HG03045 (cell line): ENCODE results near the gene SCFD2.
"Not testable (repeated sequence)": the region's sequence is repeated elsewhere in the genome, so short reads cannot be mapped to it uniquely, and the experiment has no call there.

Experiments
- ATAC-seq: cut with Tn5 transposase; IDR thresholded peaks from one replicate; pipeline ENCODE4 v1.9.1; 2021; ENCODE audit warnings: mild to moderate bottlenecking, moderate library complexity; ENCODE audit not compliant: unreplicated experiment

SCFD2 gene

GRCh38 chr4:52841682-52842456 lies 524.0 kb downstream of the SCFD2 start:
- ATAC-seq: no peak

- no peak for ATAC-seq
These were observed 525.1 kb downstream of the SCFD2 start for GRCh38 chr4:52840531-52841370.

DNA sequence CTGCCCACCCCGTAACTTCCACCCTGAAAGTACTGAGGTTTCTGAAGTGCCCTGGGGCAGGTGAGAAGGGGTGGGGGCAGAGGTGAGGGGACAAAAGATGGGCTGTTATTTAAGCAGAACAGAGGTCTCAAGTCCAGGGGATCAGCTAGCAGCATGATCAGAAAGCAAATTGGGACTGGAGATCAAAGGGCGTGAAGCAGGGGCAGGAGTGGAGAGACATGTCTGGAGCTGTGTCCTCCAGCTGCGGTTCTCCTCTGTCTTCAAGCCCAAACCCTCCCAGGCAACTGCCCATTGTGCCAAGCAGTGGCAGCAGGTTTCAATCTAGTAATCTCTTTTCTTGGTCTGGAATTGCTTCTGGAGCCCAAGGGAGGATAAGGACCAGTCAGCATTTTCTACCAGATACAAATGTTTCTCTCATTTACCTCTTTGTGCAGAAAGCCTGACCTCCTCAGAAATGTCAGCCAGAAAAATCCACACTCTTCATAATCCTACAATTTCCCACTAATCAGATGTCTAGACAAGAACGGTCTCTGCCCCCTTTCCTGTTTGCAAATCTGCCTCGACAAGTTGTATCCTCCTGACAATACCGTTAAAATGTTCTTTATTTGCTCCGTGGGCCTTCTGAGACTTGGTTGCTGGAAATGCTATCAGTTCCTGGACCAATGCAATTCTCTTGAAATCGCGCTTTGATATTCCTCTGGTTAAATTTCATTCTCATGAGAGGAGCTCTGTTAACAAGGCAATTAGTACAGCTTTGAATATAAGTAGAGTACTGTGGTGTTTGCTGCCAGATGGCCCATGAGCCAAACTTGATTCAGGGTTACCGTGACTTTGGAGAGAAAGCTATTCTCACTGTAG lies 526.9 kb downstream of the SCFD2 start:
- ATAC-seq: no peak

DNA sequence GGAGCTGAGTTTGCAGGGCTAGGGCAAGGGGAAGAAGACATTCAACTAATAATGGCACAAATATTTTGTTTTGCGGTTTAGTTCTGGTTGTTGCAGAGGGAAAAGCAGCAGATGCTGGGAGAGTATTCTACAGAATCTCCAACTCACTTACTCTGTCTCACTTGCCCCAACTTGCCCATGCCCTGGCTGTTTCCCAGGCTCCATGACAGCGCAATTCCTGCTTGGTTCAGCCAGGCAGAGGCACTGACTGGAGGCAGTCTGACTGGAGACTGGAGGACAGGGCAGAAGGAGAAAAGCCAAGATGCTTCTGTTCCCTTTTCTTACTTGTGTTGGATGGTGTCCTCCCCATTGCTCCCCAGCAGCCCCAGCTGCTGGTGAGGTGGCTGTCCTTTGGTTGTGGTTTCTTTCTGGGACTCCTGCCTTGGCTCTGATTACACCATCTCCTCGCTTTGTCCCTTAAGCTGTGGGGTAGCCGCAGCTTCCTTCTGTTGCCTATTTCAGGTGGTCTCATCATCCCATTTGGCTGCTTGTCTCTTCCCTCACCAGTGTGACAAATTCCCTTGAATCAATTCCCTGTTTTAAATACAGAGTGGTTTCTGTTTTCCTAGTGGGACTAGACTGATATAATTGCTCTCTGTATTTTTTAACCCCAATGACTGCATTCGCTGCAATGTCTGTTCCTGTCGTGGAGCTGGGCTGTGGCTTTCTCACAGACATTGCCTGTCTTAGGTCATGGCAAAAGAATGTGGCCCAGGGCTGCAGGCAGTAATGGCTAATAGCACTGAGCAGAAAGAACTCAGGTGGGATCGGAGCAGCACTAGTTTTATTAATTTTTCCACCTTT lies 527.9 kb downstream of the SCFD2 start:
- ATAC-seq: no peak

- ATAC-seq: no peak
These were observed 529.2 kb downstream of the SCFD2 start for GRCh38 chr4:52836678-52837077.

GRCh38 chr4:52836120-52836519 lies 529.7 kb downstream of the SCFD2 start:
- no peak for ATAC-seq

GRCh38 chr4:52834641-52835456 lies 531.0 kb downstream of the SCFD2 start:
- not testable (repeated sequence) for ATAC-seq

DNA sequence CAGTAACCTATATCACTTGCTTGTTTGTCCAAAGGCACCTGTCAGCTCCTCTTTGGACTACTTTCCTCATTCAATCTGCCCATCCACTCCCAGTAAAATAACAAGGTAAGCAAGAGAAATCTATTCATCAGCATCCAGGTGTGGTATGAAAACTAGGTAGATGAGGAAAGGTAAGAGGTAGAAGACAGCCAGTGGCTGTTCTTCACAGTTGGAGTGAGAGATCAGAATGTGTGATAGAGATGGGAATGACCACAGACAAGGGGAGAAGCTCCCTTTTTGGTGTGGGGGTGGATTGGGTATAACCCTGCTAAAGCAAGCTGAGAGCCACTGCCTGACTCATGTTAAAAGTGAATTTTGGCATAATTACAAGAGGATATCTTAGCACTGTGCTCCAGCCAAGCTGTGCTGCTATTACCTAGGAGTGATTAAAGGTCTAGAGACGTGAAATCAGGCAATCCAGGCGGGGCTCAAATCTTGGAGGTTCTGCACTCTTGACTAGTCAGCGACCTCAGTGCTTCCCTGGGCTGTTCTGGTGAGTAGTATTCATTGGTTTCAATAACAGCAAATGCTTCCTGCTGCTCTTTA lies 531.8 kb downstream of the SCFD2 start:
- no peak for ATAC-seq

DNA sequence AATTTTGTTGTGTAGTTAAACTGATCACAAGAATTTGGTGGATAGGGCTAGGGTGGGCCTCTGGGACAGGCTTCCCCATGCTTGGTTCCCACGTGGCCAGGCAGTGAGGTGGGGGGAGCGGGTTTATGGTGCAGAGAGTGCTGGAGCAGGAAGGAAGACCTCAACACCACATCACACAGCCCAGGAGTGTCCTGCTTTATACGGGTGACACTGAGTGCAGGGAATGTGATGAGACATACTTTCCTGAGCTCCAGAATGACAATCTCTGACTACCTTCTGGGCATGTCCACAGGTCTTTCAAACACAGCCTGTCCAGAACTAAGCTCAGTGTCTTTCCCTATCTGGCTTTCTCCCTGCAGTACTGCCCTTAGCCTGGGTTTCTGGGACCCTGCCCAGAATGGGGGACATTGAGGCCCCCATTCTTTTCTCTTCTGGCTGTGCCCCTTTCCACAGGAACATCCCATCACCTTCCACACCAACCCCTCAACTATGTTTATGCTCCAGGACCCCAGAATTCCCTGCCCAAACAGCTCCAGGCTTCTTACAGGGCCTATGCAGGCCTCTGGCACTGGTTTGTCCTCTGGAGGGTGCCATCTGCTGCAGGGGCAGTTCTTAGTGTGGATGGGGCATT lies 540.3 kb downstream of the SCFD2 start:
- no peak for ATAC-seq

DNA sequence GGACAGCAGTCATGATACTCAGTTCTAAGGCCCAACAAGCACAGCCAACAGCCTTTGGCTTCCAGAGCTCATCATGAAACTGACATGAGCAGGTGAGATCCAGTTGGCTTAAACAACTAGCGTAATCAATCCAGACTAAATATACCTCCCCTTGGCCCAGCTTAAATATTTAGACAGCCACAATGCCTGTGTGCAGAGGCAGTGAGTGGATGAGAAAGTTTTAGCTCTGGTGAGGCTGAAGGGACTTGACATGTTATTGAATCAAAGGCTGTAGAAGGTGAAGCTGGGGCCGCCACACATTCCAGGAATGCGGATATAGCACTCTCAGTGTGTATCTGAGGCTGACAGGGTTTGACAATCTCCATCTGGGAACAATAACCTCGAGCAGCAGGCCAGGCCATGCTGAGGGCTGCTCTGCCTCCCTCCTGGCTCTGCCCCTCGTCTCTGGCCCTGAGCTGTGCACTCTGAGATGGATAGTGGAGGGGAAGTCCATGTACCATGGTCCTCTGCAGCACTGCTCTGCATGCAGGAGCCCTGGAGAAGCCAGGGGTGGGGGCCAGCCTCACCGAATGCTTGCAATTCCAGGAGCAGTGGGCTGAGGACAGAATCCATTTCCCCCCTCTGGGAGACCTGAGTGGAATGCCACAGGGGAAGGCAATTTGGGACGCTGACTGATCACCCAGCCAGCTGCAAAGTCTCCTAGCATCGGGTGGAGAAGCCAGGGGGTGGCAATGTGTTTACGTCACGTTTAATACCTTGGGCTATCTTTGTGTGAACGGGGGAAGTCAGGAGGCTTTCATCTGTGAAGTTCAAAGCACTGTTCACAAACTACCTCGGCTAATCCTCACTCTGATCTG lies 541.0 kb downstream of the SCFD2 start:
- ATAC-seq: no peak

- no peak for ATAC-seq
These were observed 541.6 kb downstream of the SCFD2 start for GRCh38 chr4:52824270-52824602.

DNA sequence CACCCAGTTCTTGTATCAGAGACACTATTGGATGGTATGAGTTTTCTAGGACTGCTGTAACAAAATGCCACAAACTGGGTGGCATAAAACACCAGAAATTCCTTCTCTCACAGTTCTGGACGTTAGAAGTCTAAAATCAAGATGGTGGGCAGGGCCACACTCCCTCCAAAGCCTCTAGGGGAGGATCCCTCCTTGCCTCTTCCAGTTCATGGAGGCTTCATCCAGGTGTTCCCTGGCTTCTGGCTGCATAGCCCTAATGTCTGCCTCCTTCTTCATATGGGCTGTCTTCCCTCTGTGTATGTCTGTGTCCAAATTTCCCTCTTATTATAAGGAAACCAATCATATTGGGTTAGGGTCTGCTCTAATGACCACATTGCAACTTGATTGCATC lies 542.2 kb downstream of the SCFD2 start:
- no peak for ATAC-seq
